Neural cell (in vitro differentiated cells): ENCODE results near the gene PHPT1. TPM values are rescaled to one million over a fixed set of nuclear protein-coding genes. Genes with fewer than 3 reads are reported as not detected.

Source experiments
- H2AFZ ChIP-seq: fragments of 200-600, 300-800 bp; sonication (generic), shearing (Covaris generic); 2 replicates; pipeline ENCODE4 v1.6.0; 2014; ENCODE audit warnings: low read depth, mild to moderate bottlenecking, antibody characterized with exemption, low read length, moderate library complexity
- H3F3A ChIP-seq: fragments of 200-600 bp; shearing (Covaris generic); 2 replicates; pipeline ENCODE4 v1.6.1; 2016; ENCODE audit warnings: mild to moderate bottlenecking, moderate library complexity, mixed read lengths, antibody characterized with exemption, low read length; ENCODE audit not compliant: insufficient read depth, poor library complexity, severe bottlenecking
- H3K27ac ChIP-seq: fragments of 200-600, 300-800 bp; sonication (generic), shearing (Covaris generic); 2 replicates; pipeline ENCODE4 v1.5.1; 2014; ENCODE audit warnings: mild to moderate bottlenecking, low read length, moderate library complexity
- H3K27me3 ChIP-seq: fragments of 300-800, 200-600 bp; sonication (generic), shearing (Covaris generic); 2 replicates; pipeline ENCODE4 v1.6.0; 2014; ENCODE audit warnings: mild to moderate bottlenecking, low read depth, low read length, moderate library complexity; ENCODE audit not compliant: insufficient read depth
- H3K36me3 ChIP-seq: fragments of 300-800, 200-600 bp; sonication (generic), shearing (Covaris generic); 2 replicates; pipeline ENCODE4 v1.5.1; 2014; ENCODE audit warnings: mild to moderate bottlenecking, antibody characterized with exemption, low read length, moderate library complexity; ENCODE audit not compliant: insufficient read depth
- H3K4me2 ChIP-seq: fragments of 300-800, 200-600 bp; sonication (generic), shearing (Covaris generic); 2 replicates; pipeline ENCODE4 v1.6.0; 2014; ENCODE audit warnings: mild to moderate bottlenecking, low read length
- H3K4me3 ChIP-seq: fragments of 300-800, 200-600 bp; sonication (generic), shearing (Covaris generic); 2 replicates; pipeline ENCODE4 v1.5.1; 2014; ENCODE audit warnings: mild to moderate bottlenecking, low read length, moderate library complexity
- H3K79me2 ChIP-seq: fragments of 200-600 bp; shearing (Covaris generic); replicated peaks from 2 replicates; pipeline ENCODE4 v1.6.0; 2014; ENCODE audit warnings: mild to moderate bottlenecking, low read length, moderate library complexity; ENCODE audit not compliant: insufficient read depth
- H3K9ac ChIP-seq: fragments of 300-800, 200-600 bp; sonication (generic), shearing (Covaris generic); 2 replicates; pipeline ENCODE4 v1.6.1; 2016; ENCODE audit warnings: mild to moderate bottlenecking, low read length, mixed read lengths
- H3K9me2 ChIP-seq: fragments of 200-600 bp; shearing (Covaris generic); 2 replicates; pipeline ENCODE4 v1.6.1; 2016; ENCODE audit warnings: mild to moderate bottlenecking, low read length, mixed read lengths; ENCODE audit not compliant: insufficient read depth
- H3K9me3 ChIP-seq: fragments of 200-600, 300-800 bp; sonication (generic), shearing (Covaris generic); 2 replicates; pipeline ENCODE4 v1.6.1; 2016; ENCODE audit warnings: mild to moderate bottlenecking, mixed run types, low read length, moderate library complexity, mixed read lengths
- H4K20me1 ChIP-seq: fragments of 200-600 bp; shearing (Covaris generic); 2 replicates; pipeline ENCODE4 v1.6.1; 2016; ENCODE audit warnings: mild to moderate bottlenecking, mixed run types; ENCODE audit not compliant: insufficient read depth
- CTCF ChIP-seq: fragments of 450-650 bp; IDR thresholded peaks from 2 replicates; pipeline ENCODE4 v1.5.1; 2014; ENCODE audit warnings: antibody characterized with exemption, mild to moderate bottlenecking, moderate library complexity; ENCODE audit not compliant: poor library complexity, severe bottlenecking
- EP300 ChIP-seq: fragments of 450-650 bp; conservative IDR thresholded peaks from 2 replicates; pipeline ENCODE4 v1.6.1; 2014; ENCODE audit warnings: antibody characterized with exemption, mild to moderate bottlenecking, moderate library complexity; ENCODE audit not compliant: poor library complexity, severe bottlenecking
- EZH2 ChIP-seq: fragments of 200-600, 300-800 bp; shearing (Covaris generic), sonication (generic); IDR thresholded peaks from 2 replicates; pipeline ENCODE4 v1.6.1; 2014; ENCODE audit warnings: antibody characterized with exemption, low read length, borderline replicate concordance, mild to moderate bottlenecking; ENCODE audit not compliant: insufficient read depth, poor library complexity, severe bottlenecking
- MXI1 ChIP-seq: fragments of 450-650 bp; conservative IDR thresholded peaks from 2 replicates; pipeline ENCODE4 v1.6.1; 2014; ENCODE audit warnings: antibody characterized with exemption, mild to moderate bottlenecking; ENCODE audit not compliant: poor library complexity, severe bottlenecking
- POLR2AphosphoS5 ChIP-seq: IDR thresholded peaks from 2 replicates; pipeline ENCODE4 v1.6.1; 2012
- RAD21 ChIP-seq: fragments of 450-650 bp; conservative IDR thresholded peaks from 2 replicates; pipeline ENCODE4 v1.6.1; 2014; ENCODE audit warnings: antibody characterized with exemption, mild to moderate bottlenecking, moderate library complexity
- REST ChIP-seq: IDR thresholded peaks from 2 replicates; pipeline ENCODE4 v1.6.1; 2012; ENCODE audit warnings: borderline replicate concordance
- SMC3 ChIP-seq: fragments of 450-650 bp; conservative IDR thresholded peaks from 2 replicates; pipeline ENCODE4 v1.6.1; 2014; ENCODE audit warnings: antibody characterized with exemption, mild to moderate bottlenecking, moderate library complexity; ENCODE audit not compliant: poor library complexity
- TAF1 ChIP-seq: IDR thresholded peaks from 2 replicates; pipeline ENCODE4 v1.6.1; 2012; ENCODE audit warnings: low read depth
- polyA plus RNA-seq: library from polyadenylated mRNA; depleted of rRNA; stranded (reverse); fragments of >200 nt; gene quantifications from 2 replicates; pipeline ENCODE4 v1.2.3, GENCODE V29; 2014

The PHPT1 gene
- polyA plus RNA-seq, 1 donor from 2014 or later: 279 TPM

DNA sequence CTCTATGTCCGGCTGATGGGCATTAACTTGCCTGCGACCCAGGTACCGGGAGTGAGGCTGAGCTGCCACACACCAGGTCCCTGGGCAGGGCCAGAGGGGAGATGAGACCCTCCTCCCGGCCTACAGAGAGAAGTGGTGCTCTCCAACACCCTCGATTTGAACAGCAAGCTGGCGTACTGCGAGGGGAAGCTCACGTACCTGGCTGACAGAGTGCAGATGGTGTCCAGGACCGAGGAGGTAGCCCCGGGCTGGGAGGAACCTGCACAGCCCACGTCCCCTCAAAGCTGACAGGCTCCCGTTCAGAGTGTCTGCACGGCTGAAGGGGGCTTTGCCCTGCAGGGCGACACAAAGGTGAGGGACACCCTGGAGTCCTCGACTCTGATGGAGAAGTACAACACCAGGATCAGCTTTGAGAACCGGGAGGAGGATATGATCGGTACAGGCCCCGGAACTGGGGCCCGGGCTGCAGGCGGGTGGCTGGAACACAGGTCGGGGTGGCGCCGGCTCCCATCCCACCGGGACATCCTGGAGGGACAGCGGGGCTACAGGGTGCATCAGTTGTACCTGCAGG is 42.5 kb upstream of the PHPT1 start:
- Histone ChIP-seq H3K36me3 (no peaks in the 10 kb centered on the region), H3K27ac (no peak overlapping the region), H3K79me2 (peaks cover 28% of the 10 kb centered on the region), H3K27me3 (no peaks in the 10 kb centered on the region), H3K9ac (peak overlapping the region; percentile 77), H3F3A (no peaks in the 10 kb centered on the region), H2AFZ (no peak overlapping the region), H3K4me2 (peak overlapping the region; percentile 76), H3K9me3 (no peaks in the 10 kb centered on the region), H3K4me3 (peak overlapping the region; percentile 80), H3K9me2 (no peaks in the 10 kb centered on the region), H4K20me1 (no peaks in the 10 kb centered on the region)
- TF ChIP-seq EZH2: no peak
- no peak for TF ChIP-seq POLR2AphosphoS5
- no peak for TF ChIP-seq SMC3
- no peak for TF ChIP-seq TAF1
- TF ChIP-seq CTCF: no peak
- no peak for TF ChIP-seq REST
- TF ChIP-seq EP300: no peak
- no peak for TF ChIP-seq MXI1
- TF ChIP-seq RAD21: no peak

DNA sequence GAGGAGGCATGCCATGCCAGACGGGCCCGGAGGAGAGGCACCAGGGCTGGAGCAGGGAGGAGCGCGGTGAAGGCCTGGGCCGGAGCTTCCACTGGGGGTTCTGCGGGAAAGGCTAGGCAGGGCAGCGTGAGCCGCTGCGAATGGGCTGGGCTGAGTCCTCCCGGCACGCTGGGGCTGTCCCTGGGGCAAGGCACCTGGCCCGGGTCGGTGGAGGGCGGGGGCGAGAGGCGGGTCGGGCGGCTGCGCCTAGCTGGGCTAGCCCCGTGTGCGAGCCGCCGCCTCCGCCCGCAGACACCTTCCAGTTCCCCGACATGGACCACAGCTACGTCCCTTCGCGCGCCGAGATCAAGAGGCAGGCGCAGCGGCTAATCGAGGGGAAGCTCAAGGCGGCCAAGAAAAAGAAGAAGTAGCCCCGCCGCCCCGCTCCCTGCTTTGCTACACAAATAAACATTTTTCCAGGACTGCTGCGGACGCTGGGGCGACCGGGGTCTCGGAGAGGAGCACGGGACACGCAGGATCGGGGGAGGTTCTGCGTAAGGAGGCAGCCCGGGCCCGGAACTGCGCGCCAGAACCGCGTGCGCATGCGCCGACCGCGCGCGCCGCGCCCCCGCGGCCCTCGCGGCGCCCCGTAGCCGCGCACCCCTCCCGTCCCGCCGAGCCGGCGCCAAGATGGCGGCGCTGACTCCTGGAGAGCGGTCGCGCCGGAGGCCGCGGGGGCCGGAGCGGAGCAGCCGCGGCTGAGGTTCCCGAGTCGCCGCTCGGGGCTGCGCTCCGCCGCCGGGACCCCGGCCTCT is 41.7 kb upstream of the PHPT1 start, which contains the start of gene RABL6:
Gene RABL6 (plus strand): TSS at position 668 of the 794 bp plus-strand sequence. CDS start 249 bp downstream, outside the sequence.
- Histone ChIP-seq H3K27me3 (no peaks in the 10 kb centered on the region), H3K27ac (peak within 1 kb of the TSS; percentile 76), H3K4me3 (peak within 1 kb of the TSS; percentile 80), H3K79me2 (peaks cover 28% of the 10 kb centered on the region), H3K36me3 (no peaks in the 10 kb centered on the region), H4K20me1 (no peaks in the 10 kb centered on the region), H3K9ac (peak within 1 kb of the TSS; percentile 80), H3K9me2 (no peaks in the 10 kb centered on the region), H3K4me2 (peak within 1 kb of the TSS; percentile 95), H3F3A (no peaks in the 10 kb centered on the region), H2AFZ (peak within 1 kb of the TSS; percentile 60), H3K9me3 (no peaks in the 10 kb centered on the region)
- TF ChIP-seq CTCF (no peak), REST (peak; percentile 54), EP300 (peak; percentile 46), TAF1 (peak; percentile 83), RAD21 (no peak), MXI1 (peak; percentile 65), SMC3 (no peak), POLR2AphosphoS5 (peak; percentile 79), EZH2 (no peak)
